HG03558 (cell line): ENCODE data around the gene TM7SF2.

Source experiments
- ATAC-seq: cut with Tn5 transposase; IDR thresholded peaks from one replicate; pipeline ENCODE4 v1.9.1; 2021; ENCODE audit warnings: moderate number of reproducible peaks; ENCODE audit not compliant: unreplicated experiment; ENCODE audit errors: extremely low read depth

The TM7SF2 gene

GRCh38 chr11:65111744-65112545, at the start of gene TM7SF2:
Gene TM7SF2 (plus strand): TSS chr11:65111872. CDS start chr11:65112016, 144 bp downstream.
- peak; percentile 48 for ATAC-seq

GRCh38 chr11:65063532-65063931, 48.1 kb upstream of the TM7SF2 start:
- no peak for ATAC-seq

- ATAC-seq: no peak
Measured at GRCh38 chr11:65064847-65065240, 46.8 kb upstream of the TM7SF2 start.

- ATAC-seq: no peak
Measured at GRCh38 chr11:65065851-65066250, 45.8 kb upstream of the TM7SF2 start.

GRCh38 chr11:65066315-65066714, 45.4 kb upstream of the TM7SF2 start:
- ATAC-seq: no peak

GRCh38 chr11:65066805-65067291, 44.8 kb upstream of the TM7SF2 start:
- no peak for ATAC-seq

- no peak for ATAC-seq
Measured at GRCh38 chr11:65067446-65067845, 44.2 kb upstream of the TM7SF2 start.

GRCh38 chr11:65069217-65069616, 42.5 kb upstream of the TM7SF2 start:
- ATAC-seq: no peak

GRCh38 chr11:65071907-65072630, 39.6 kb upstream of the TM7SF2 start:
- no peak for ATAC-seq

- no peak for ATAC-seq
Measured at GRCh38 chr11:65072631-65072966, 39.1 kb upstream of the TM7SF2 start.

- no peak for ATAC-seq
Measured at GRCh38 chr11:65077451-65077850, 34.2 kb upstream of the TM7SF2 start.

- no peak for ATAC-seq
Measured at GRCh38 chr11:65078151-65078550, 33.5 kb upstream of the TM7SF2 start.

GRCh38 chr11:65078786-65079342, 32.8 kb upstream of the TM7SF2 start:
- ATAC-seq: no peak

- no peak for ATAC-seq
Measured at GRCh38 chr11:65083134-65083833, 28.4 kb upstream of the TM7SF2 start.

- ATAC-seq: peak; percentile 56
Measured at GRCh38 chr11:65083834-65084597, 27.7 kb upstream of the TM7SF2 start, which contains the start of the genes CDCA5 and ZFPL1. Gene CDCA5 (minus strand): TSS chr11:65084040. CDS start chr11:65083978, 62 bp downstream. Gene ZFPL1 (plus strand): TSS chr11:65084222. CDS start chr11:65084699, 477 bp downstream.

- ATAC-seq: no peak
Measured at GRCh38 chr11:65084598-65085375, 26.9 kb upstream of the TM7SF2 start.

GRCh38 chr11:65085446-65085845, 26.2 kb upstream of the TM7SF2 start:
- no peak for ATAC-seq

GRCh38 chr11:65086809-65087208, 24.9 kb upstream of the TM7SF2 start:
- no peak for ATAC-seq

GRCh38 chr11:65087216-65087615, 24.5 kb upstream of the TM7SF2 start:
- ATAC-seq: no peak
